MM.1S (cell line): Measurements from ENCODE around the gene POLG2.

Experiments used
- EZH2 ChIP-seq: fragments of 300-600 bp; sonication (generic); optimal IDR thresholded peaks from 2 replicates; pipeline ENCODE3; 2017; ENCODE audit warnings: low read depth, mild to moderate bottlenecking, antibody characterized with exemption, low read length, mixed read lengths
- TF ChIP-seq, protein P1 (sequence below): fragments of 300-600 bp; sonication (generic); IDR thresholded peaks from 2 replicates; pipeline ENCODE4 v1.5.1; 2016; ENCODE audit warnings: antibody characterized with exemption, low read length, mixed read lengths

DNA sequence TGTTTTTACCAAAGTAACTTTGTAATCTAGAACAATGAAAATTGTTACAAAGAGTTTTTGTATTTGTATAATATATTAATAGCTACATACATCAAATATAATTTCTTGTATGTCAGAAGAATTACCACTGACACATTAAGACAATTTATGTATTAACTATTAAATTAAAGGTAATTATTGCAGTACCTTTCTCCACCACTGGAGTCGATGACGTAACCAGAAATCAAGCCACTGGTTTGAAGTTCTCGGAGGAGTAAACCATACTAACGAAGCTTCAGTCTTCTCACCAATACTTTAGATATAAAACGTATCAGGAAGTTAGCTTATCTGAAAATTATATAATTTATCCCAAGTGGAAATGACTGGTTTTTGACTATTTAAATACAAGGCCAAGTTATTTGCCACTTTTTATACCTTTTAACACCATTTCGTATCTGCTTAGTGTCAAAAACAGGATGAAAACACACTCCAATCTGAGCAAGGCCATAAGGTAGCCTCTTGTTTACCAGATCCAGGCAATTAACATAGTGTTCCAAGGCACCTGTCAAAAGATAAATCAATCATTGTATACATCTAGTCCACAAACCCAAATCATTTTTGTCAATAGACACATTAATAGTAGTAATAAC is 4.3 kb downstream of the POLG2 start:
- TF ChIP-seq, protein P1, sequence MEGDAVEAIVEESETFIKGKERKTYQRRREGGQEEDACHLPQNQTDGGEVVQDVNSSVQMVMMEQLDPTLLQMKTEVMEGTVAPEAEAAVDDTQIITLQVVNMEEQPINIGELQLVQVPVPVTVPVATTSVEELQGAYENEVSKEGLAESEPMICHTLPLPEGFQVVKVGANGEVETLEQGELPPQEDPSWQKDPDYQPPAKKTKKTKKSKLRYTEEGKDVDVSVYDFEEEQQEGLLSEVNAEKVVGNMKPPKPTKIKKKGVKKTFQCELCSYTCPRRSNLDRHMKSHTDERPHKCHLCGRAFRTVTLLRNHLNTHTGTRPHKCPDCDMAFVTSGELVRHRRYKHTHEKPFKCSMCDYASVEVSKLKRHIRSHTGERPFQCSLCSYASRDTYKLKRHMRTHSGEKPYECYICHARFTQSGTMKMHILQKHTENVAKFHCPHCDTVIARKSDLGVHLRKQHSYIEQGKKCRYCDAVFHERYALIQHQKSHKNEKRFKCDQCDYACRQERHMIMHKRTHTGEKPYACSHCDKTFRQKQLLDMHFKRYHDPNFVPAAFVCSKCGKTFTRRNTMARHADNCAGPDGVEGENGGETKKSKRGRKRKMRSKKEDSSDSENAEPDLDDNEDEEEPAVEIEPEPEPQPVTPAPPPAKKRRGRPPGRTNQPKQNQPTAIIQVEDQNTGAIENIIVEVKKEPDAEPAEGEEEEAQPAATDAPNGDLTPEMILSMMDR = peak; percentile 55
- TF ChIP-seq EZH2 = no peak
